HG03342 (cell line): ENCODE data around the gene LRRC59.
"Not testable (repeated sequence)": the region's sequence is repeated elsewhere in the genome, so short reads cannot be mapped to it uniquely, and the experiment has no call there.

Experiments
- ATAC-seq: cut with Tn5 transposase; IDR thresholded peaks from one replicate; pipeline ENCODE4 v1.9.1; 2021; ENCODE audit warnings: mild to moderate bottlenecking, moderate library complexity; ENCODE audit not compliant: unreplicated experiment

Gene LRRC59

GRCh38 chr17:50397111-50397918, at the start of gene LRRC59:
LRRC59 (minus strand) TSS chr17:50397523; CDS start chr17:50397317, 206 bp downstream.
- peak; percentile 94 for ATAC-seq

GRCh38 chr17:50445730-50446325, 48.5 kb upstream of the LRRC59 start:
- ATAC-seq, result no peak

GRCh38 chr17:50444841-50445715, 47.8 kb upstream of the LRRC59 start:
- ATAC-seq, result no peak

- ATAC-seq, result no peak
Measured at GRCh38 chr17:50443505-50443974, 46.2 kb upstream of the LRRC59 start.

GRCh38 chr17:50440838-50441829, 43.8 kb upstream of the LRRC59 start:
- no peak for ATAC-seq

GRCh38 chr17:50440172-50440837, 43.0 kb upstream of the LRRC59 start:
- ATAC-seq, result no peak

- no peak for ATAC-seq
Measured at GRCh38 chr17:50439008-50439407, 41.7 kb upstream of the LRRC59 start.

- ATAC-seq, result no peak
Measured at GRCh38 chr17:50437409-50437808, 40.1 kb upstream of the LRRC59 start.

- no peak for ATAC-seq
Measured at GRCh38 chr17:50432125-50432762, 34.9 kb upstream of the LRRC59 start.

GRCh38 chr17:50430821-50431618, 33.7 kb upstream of the LRRC59 start:
- no peak for ATAC-seq

GRCh38 chr17:50429793-50430192, 32.5 kb upstream of the LRRC59 start:
- no peak for ATAC-seq

GRCh38 chr17:50428831-50429424, 31.6 kb upstream of the LRRC59 start:
- ATAC-seq, result no peak

GRCh38 chr17:50428126-50428525, 30.8 kb upstream of the LRRC59 start:
- ATAC-seq, result not testable (repeated sequence)

- ATAC-seq, result no peak
Measured at GRCh38 chr17:50426814-50427787, 29.8 kb upstream of the LRRC59 start.

GRCh38 chr17:50426472-50426782, 29.1 kb upstream of the LRRC59 start:
- ATAC-seq, result no peak

GRCh38 chr17:50425682-50426471, 28.6 kb upstream of the LRRC59 start, which contains the start of gene ACSF2:
ACSF2 (plus strand) TSS chr17:50426218; CDS start chr17:50426262, 44 bp downstream.
- ATAC-seq, result peak; percentile 54
